Kidney (tissue), 14 donors: ENCODE measurements around the gene HSF4. TPM values are rescaled to one million over a fixed set of nuclear protein-coding genes. Genes with fewer than 3 reads are reported as not detected.

Experiments
- DNase-seq, 5 donors: peaks; one replicate each; pipeline ENCODE4 v3.0.0-alpha.2; 2013 to 2020
- FAIRE-seq: peaks from 2 replicates; lab custom pipeline; 2012; peaks lifted over from hg19 to GRCh38; lab: Jason Lieb, UNC
- H3K27ac ChIP-seq, 2 donors: one replicate each; pipeline ENCODE4 v1.7.0; 2013; ENCODE audit warnings: low read depth in 2 of 2, low read length in 2 of 2, inconsistent platforms in 1 of 2
- H3K27me3 ChIP-seq: one replicate; pipeline ENCODE4 v1.7.1; 2013; ENCODE audit warnings: low read length, inconsistent platforms; ENCODE audit not compliant: control insufficient read depth, insufficient read depth
- H3K36me3 ChIP-seq, 3 donors: one replicate each; pipeline versions ENCODE4 v1.7.0 to v1.7.1; 2013; ENCODE audit warnings: low read length in 3 of 3, control low read depth in 1 of 3, inconsistent platforms in 1 of 3; ENCODE audit not compliant: insufficient read depth in 3 of 3, control insufficient read depth in 2 of 3
- H3K4me1 ChIP-seq, 3 donors: one replicate each; pipeline versions ENCODE4 v1.7.0 to v1.7.1; 2013; ENCODE audit warnings: low read length in 3 of 3, inconsistent platforms in 1 of 3, low read depth in 1 of 3; ENCODE audit not compliant: control insufficient read depth in 2 of 3, insufficient read depth in 2 of 3
- H3K4me3 ChIP-seq, 3 donors: one replicate each; pipeline versions ENCODE4 v1.7.0 to v1.8.1; 2013; ENCODE audit warnings: low read length in 3 of 3, control low read depth in 1 of 3, inconsistent platforms in 1 of 3
- H3K9ac ChIP-seq, 3 donors: one replicate each; pipeline versions ENCODE4 v1.7.0 to v1.7.1; 2013; ENCODE audit warnings: low read length in 3 of 3, control low read depth in 1 of 3, inconsistent platforms in 1 of 3
- H3K9me3 ChIP-seq, 3 donors: one replicate each; pipeline versions ENCODE4 v1.7.0 to v1.7.1; 2013; ENCODE audit warnings: low read length in 3 of 3, control low read depth in 1 of 3, inconsistent platforms in 1 of 3; ENCODE audit not compliant: control insufficient read depth in 2 of 3, insufficient read depth in 1 of 3
- intact Hi-C: fragments of 100-400 bp; cut with DNase I; formaldehyde crosslinking; loops from one replicate; pipeline ENCODE4 v1.11.1; 2022
- polyA plus RNA-seq: library from polyadenylated mRNA; stranded (reverse); fragments of 350-450 nt; fragmentation: Illumina TruSeq; extraction: RNeasy Lipid Tissue Mini Kit (QIAGEN cat#74804); gene quantifications from one replicate; pipeline ENCODE4 v1.2.3, GENCODE V29; 2014; ENCODE audit warnings: low read depth, low replicate concordance; ENCODE audit not compliant: insufficient read depth
- total RNA-seq: library from RNA; stranded (reverse); fragmentation: NEBNext Ultra II Directional; extraction: Animal tissue kit (Norgen Biotek cat#: 25700); gene quantifications from one replicate; pipeline ENCODE4 v1.2.1, GENCODE V29; 2021
- TF ChIP-seq, protein P1 (sequence below): IDR thresholded peaks from 3 replicates; pipeline ENCODE4 v1.5.1; 2012; ENCODE audit warnings: mild to moderate bottlenecking, moderate library complexity, borderline replicate concordance; ENCODE audit not compliant: insufficient read depth; ENCODE audit errors: extremely low read depth
- donor health status: control.
- donor health status: control.
- donor health status: control.
- donor health status: control.
- donor health status: control.
- donor health status: DM: yes; HTN: yes; CAD: no.
- donor health status: Normal renal cell carcinoma (clear cell type).

HSF4 gene
- total and polyA plus RNA-seq, 2 donors from 2014 or later = 26.7 to 37.9 TPM

DNA sequence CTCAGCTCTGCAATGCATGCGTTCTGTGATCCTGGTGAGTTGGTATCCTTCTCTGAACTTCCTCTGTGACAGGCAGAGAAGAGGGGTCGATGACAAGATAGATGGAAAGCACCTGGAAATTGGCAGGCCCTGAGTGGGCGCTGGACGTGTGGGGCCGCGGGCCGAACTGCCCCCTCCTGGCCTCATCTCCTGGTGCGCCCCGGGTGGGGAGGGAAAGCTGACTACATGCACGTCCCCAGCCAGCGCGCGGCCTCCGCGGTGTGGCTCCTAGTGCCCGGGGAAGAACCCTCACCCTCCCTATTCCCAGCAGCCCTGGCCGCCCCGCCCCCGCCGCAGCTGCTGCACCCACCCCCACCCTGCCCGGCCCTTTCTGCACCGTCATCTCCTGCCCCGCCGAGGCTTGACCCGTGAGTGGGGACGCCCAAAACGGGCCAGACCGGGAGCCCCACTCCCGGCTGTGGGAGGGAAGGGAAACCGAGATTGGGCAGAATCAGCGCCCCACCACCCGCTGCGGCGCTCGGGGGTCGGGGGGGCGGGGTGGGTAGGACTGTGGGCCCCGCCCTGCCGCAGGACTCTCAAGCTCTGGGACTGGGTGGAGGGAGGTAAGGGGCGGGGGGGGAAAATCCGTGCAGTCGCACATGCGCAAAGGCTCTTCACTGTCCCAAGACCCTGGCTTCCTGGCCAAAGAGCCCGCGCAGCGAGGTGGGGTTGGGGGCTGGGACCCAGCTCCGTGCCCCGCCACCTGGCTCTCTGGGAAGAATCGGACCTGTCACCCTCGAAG lies 5.8 kb downstream of the HSF4 start, which contains the start of gene NOL3:
NOL3 (plus strand) TSS at position 371 of the 781 bp plus-strand sequence.
- H3K27ac ChIP-seq = peak within 1 kb of the TSS; percentile 85 to 89
- H3K36me3 ChIP-seq = no peaks in the 10 kb centered on the region
- H3K4me1 ChIP-seq = peaks cover 0 to 37% (median 9%) of the 10 kb centered on the region in 3 donors
- DNase-seq (peak; percentile 62 to 95 (median 77)), FAIRE-seq (no peak)
- peaks cover 37% of the 10 kb centered on the region for H3K27me3 ChIP-seq
- intact Hi-C loops = no loop called here
- TF ChIP-seq, protein P1, sequence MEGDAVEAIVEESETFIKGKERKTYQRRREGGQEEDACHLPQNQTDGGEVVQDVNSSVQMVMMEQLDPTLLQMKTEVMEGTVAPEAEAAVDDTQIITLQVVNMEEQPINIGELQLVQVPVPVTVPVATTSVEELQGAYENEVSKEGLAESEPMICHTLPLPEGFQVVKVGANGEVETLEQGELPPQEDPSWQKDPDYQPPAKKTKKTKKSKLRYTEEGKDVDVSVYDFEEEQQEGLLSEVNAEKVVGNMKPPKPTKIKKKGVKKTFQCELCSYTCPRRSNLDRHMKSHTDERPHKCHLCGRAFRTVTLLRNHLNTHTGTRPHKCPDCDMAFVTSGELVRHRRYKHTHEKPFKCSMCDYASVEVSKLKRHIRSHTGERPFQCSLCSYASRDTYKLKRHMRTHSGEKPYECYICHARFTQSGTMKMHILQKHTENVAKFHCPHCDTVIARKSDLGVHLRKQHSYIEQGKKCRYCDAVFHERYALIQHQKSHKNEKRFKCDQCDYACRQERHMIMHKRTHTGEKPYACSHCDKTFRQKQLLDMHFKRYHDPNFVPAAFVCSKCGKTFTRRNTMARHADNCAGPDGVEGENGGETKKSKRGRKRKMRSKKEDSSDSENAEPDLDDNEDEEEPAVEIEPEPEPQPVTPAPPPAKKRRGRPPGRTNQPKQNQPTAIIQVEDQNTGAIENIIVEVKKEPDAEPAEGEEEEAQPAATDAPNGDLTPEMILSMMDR = peak; percentile 11
- H3K4me3 ChIP-seq = peak within 1 kb of the TSS in 2 of 3 donors; percentile 47 to 64
- peak within 1 kb of the TSS in 2 of 3 donors; percentile 80 to 94 for H3K9ac ChIP-seq
- H3K9me3 ChIP-seq = no peaks in the 10 kb centered on the region

DNA sequence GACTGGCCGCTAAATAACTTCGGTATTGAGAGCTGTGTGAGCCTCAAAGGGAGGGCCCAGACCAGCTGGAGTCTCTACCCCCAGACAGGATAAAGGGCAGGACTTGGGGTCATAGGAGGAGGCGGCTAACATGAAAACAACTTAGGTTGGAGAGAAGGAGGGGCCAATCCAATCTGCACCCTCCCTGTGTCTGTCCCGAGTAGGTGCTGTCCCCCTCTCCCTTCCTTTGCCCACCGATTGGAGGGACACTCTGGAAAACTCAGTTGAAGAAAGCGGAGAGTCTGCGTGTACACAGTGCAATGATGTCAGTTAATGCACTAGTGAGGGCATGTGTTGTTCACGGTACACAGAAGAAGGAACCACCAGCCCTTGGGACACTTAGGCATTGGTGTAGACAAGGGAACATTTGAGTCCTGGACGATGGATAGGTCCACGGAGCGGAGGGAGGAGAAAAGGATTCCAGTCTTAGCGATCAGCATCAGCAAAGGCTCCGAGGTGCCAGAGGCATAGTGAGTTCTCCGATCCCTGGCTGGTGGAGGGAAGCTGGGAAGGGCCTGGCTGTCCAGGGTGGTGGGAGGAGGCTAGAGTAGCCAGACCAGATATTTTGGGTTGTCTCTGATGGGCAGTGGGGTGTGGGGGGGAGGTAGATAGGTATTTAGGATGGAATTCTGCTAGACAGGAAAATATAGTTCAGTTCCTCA lies 6.6 kb downstream of the HSF4 start:
- FAIRE-seq (no peak), DNase-seq (peak in 1 of 5 donors; percentile 46)
- peak overlapping the region; percentile 85 to 89 for H3K27ac ChIP-seq
- peaks cover 37% of the 10 kb centered on the region for H3K27me3 ChIP-seq
- TF ChIP-seq, protein P1 = no peak
- H3K4me1 ChIP-seq = peaks cover 0 to 34% (median 9%) of the 10 kb centered on the region in 3 donors
- intact Hi-C loops = no loop called here
- H3K9me3 ChIP-seq = no peaks in the 10 kb centered on the region
- H3K4me3 ChIP-seq = peak overlapping the region in 2 of 3 donors; percentile 47 to 60
- H3K9ac ChIP-seq = peak overlapping the region in 2 of 3 donors; percentile 80 to 94
- H3K36me3 ChIP-seq = no peaks in the 10 kb centered on the region

DNA sequence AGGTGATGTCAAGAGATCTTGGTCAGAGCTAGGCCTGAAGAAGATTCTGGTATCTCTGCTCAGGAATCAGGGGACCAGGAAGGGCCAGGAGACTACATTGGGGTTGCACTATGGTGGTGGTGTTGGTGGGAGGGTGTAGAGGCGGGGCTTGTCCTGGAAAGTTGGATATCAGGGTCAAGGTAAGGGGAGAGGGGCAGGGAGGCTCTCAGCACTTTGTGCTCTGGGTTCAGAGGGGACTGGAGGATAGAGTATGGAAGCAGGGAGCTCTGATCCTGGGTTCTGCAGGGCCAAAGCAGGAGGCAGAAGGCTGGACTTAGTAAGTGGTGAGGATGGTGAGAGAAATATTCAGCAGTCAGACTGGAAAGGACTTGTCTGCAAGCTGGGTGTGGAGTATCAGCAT lies 8.8 kb downstream of the HSF4 start:
- no peak for FAIRE-seq
- H3K9ac ChIP-seq = peak overlapping the region in 1 of 3 donors; percentile 68

More for the DNA sequence above, 8.8 kb downstream of the HSF4 start:
- H3K36me3 ChIP-seq = no peaks in the 10 kb centered on the region
- TF ChIP-seq, protein P1 = no peak
- no peak for DNase-seq
- peak overlapping the region in 2 of 3 donors; percentile 47 to 64 for H3K4me3 ChIP-seq
- peaks cover 23% of the 10 kb centered on the region for H3K27me3 ChIP-seq
- H3K9me3 ChIP-seq = no peaks in the 10 kb centered on the region
- intact Hi-C loops = no loop called here
- H3K27ac ChIP-seq = peak overlapping the region; percentile 81 to 90
- peaks cover 0 to 40% (median 9%) of the 10 kb centered on the region in 3 donors for H3K4me1 ChIP-seq
